ENCODE results near the gene CEACAM21.

The CEACAM21 gene

DNA sequence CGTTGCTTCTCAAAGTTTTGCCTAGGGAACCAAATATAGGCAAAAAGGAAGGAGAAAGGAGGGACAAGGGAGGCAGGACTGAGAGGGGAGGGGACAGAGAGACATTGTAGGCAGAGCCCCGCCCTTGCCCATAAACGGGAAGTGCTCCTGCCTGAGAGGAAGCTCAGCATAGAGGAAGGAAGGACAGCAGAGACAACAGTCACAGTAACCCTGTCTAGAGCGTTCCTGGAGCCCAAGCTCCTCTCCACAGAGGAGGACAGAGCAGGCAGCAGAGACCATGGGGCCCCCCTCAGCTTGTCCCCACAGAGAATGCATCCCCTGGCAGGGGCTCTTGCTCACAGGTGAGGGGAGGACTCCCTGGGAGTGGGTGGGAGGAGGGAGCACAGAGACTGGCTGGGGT, at the start of gene CEACAM21:
CEACAM21 (plus strand) TSS at position 169 of the 400 bp plus-strand sequence; CDS start at position 278, 109 bp downstream.
- DNase-seq (ENCODE audit: low read depth) = no peak

DNA sequence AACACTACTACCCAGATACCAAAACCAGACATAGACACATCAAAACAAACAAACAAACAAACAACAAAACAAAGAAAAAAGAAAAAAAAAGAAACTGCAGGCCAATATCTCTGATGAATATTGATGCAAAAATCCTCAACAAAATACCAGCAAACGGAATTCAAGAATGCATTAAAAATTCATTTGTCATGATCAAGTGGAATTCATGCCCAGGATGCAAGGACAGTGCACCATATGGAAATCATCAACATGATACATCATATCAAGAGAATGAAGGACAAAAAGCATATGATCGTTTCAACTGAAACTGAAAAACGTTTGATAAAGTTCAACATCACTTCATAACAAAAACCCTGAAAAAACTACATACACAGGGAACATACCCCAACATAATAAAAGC, 48.9 kb upstream of the CEACAM21 start:
- no peak for DNase-seq (ENCODE audit: low read depth)

GRCh38 chr19:41528106-41528505, 47.9 kb upstream of the CEACAM21 start:
- peak; percentile 6 for DNase-seq (ENCODE audit: low read depth)

DNA sequence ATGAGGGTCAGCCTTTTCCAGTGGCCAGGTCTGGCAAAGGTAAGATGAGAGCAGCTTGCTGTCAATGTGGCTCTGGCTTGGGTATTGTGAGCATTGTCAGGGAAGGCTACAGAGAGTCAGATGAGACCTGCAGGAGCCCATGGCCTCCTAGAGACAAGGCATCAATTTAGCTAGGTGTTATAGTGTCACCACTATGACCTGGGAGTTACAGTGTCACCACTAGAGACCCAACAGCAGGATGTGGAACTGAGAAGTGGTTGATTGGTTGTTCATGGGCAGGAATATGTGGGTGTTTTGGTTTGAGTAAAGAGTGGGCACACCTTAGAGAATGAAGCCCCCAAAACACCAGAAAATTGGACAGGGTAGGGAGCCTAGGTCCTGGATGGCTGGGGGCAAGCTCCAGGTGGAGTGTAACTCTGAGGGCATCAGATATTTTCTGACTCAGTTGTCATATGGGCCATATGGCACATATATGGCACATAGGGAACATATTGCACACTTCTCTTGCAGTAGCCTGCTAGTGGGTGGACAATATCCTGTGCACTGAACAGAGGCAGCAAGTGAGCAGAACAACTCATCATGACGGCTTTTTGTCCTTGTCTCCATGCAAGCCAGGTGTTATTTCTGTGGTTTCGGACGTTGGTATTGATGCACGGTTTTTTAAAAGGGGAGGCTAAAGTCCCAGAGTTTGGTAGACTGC, 46.3 kb upstream of the CEACAM21 start:
- DNase-seq (ENCODE audit: low read depth) = no peak

GRCh38 chr19:41530184-41530534, 45.8 kb upstream of the CEACAM21 start:
- DNase-seq (ENCODE audit: low read depth) = no peak

- DNase-seq (ENCODE audit: low read depth) = no peak
Measured at GRCh38 chr19:41530761-41531301, 45.1 kb upstream of the CEACAM21 start.

DNA sequence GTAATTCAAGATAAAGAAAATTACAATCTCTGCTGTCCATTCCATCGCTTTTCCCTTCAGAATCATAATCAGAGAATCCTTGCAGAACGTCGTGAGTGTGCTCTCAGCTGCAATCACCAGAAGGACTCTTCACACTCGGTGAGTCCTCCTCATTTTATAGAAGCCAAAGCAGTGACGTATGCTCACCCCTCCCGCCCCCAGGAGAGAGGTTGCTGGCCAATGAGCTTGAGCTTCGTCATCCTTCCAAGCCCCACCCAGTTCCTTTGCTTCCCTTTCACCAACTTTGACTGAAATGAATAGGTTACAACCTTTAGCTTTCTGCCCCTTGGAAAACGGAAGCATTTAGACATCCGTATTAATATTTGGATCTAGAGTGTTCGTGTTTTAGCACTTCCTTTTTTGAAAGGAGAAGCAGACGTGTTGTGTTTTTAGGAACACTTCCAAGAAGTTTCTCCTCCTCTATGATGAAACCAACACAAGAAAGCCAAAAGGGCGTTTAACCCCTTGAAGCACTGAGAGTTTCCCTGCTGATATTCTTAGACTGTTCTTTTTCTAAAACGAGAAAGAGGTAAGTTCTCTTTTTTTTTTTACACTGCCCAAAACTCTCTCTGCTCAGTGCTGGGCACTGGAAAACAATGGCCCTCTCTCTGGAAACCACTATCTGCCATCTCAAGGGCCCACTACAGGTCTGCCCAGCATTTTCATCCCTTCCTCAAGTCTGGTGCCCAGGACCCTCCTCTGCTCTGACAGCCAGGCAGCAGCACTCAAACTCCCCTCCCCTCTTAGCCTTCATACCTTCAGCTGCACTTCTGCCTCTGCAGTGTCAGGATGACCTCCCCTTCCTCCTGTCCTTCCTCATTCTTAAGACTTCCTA, 44.3 kb upstream of the CEACAM21 start:
- peak; percentile 61 for DNase-seq (ENCODE audit: low read depth)

DNA sequence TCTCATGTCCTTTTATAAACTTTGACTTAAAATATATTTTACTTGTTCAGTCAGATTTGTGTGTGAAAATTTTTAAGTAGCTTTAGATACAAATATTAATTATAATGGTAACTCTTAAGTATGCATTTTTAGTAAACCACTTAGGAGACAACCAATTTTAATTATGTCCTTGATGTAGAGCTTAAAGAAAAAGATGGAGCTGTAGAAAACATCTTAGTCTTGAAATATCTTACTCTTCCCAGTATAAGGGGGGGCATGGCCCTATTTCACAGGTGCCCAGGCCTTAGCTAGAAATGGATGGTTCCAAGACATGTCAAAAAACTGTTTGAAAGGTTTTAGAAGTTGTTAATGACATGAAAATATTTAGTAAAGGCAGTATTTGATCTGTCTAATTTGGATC, 43.4 kb upstream of the CEACAM21 start:
- DNase-seq (ENCODE audit: low read depth) = no peak

DNA sequence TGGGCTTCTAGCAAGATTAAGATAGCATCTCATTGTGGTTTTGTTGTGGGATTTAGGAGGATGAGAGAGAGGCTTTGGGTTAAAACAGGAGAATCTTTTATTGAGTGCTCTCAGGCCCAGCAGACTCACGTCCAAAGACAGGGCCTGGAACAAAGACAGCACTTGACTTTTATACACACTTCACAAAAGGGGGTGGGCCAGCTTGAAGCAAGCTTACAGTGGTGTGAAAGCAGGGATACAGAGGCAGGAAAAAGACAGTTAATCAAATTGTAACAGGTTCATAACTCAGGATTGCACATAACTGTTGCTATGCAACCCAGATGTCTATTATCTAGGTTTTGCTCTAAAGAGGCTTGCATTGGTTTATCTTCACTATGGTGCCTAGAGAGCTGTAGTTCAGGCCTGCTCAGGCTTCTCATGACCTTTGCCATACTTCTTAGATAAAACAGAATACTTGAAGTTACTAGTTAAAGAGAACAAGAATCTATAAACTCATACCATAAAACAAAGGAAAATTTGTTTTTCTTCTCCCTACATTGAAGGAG, 42.2 kb upstream of the CEACAM21 start:
- no peak for DNase-seq (ENCODE audit: low read depth)

GRCh38 chr19:41535029-41535622, 40.8 kb upstream of the CEACAM21 start:
- DNase-seq (ENCODE audit: low read depth) = no peak

GRCh38 chr19:41537789-41538188, 38.2 kb upstream of the CEACAM21 start:
- peak; percentile 36 for DNase-seq (ENCODE audit: low read depth)

- no peak for DNase-seq (ENCODE audit: low read depth)
Measured at GRCh38 chr19:41540041-41540695, 35.8 kb upstream of the CEACAM21 start.

- peak; percentile 18 for DNase-seq (ENCODE audit: low read depth)
Measured at GRCh38 chr19:41541990-41542584, 33.9 kb upstream of the CEACAM21 start.

- DNase-seq (ENCODE audit: low read depth) = no peak
Measured at GRCh38 chr19:41542622-41543021, 33.3 kb upstream of the CEACAM21 start.

DNA sequence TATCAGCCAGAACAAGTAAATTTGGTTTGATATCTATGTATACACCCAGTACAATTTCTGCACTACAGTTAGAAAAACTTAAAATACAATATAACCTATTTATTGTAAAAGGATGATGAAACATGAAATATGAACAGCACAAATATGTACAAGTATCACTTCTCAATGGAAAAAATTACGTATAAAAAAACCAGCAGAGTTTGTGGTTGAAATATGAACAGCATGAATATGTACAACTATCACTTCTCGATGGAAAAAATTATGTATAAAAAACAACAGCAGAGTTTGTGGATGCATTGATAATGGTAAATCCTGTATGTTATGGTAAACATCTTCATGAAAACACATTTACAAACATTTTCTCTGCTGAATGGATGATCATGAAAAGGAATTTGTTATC, 32.4 kb upstream of the CEACAM21 start:
- DNase-seq (ENCODE audit: low read depth) = no peak

- DNase-seq (ENCODE audit: low read depth) = no peak
Measured at GRCh38 chr19:41545547-41545946, 30.4 kb upstream of the CEACAM21 start.

- DNase-seq (ENCODE audit: low read depth) = no peak
Measured at GRCh38 chr19:41546386-41546789, 29.6 kb upstream of the CEACAM21 start.

DNA sequence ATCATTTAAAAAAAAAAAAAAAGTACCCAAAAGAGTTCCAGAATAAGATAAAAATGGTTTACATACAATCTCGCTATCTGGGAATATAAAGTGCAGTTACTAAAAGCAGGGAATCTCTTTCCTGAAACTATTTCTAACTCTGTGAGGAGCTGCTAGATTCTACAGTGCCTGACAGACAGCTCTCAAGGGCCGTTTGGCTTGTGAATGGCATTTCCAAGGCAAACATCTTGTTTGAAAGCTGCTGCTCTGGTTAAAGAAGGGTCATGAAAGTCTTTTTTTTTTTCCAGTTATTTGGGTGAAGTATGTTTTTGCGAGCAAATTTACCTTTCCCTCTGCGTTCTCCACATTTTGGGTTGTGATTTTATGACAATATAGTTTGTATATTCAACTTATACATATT, 29.0 kb upstream of the CEACAM21 start:
- no peak for DNase-seq (ENCODE audit: low read depth)

DNA sequence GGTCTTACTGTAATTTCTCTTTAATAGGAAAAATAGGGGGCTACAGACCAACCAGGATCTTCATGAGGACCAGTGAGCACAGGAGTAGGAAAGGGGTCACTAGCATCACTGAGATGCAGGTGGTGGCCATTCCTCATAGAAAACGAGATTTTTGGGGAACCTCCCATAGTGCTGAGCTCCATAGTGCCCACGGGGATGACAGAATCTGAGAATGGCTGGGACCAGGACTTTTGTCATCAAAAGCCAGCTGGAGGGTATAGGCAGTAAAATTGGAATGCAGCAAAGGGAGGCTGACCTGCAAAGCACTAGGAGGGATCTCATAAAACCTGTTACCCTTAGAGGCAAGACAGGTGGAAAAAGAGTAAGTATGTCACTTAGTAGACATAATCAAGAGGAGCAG, 28.4 kb upstream of the CEACAM21 start:
- no peak for DNase-seq (ENCODE audit: low read depth)

- no peak for DNase-seq (ENCODE audit: low read depth)
Measured at GRCh38 chr19:41548047-41548446, 27.9 kb upstream of the CEACAM21 start.

DNA sequence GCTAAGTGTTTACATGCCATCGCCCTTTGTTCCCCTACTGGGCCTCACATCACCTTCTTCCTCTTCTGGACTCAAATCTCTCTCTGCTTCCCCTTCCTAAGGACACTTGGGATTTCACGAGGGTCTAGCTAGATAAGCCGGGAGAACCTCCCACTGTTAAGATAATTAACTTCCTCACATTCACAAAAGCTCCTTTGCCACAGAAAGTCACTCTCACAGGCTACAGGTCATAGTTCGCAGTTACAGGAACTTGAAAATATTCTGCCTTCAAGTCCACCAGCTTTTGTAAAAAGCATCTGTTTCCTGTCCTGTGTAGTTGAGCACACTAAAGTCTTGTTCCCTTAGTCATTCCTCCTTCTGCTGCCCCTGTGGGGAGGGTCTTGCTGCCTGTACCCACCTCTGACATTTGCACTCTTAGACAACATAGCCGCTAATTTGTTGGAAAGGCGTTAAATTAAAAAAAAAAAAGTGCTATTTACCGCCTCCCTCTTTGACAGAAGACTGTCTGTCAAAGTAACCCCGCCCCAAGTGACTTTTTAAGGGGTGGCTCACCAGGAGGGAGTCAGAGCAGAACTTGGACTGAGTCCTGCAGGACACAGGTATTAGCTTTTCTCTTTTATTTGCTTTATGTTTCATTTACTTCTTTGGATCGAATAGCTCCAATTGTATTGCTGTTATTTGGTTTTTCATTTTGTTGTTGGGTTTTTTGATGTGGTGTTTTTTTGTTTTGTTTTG, 26.8 kb upstream of the CEACAM21 start:
- no peak for DNase-seq (ENCODE audit: low read depth)
